ENCODE data around the gene KRTAP23-1.

KRTAP23-1 gene, protein sequence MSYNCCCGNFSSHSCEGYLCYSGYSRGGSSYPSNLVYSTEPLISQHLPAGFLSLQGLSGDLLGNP

GRCh38 chr21:30348506-30348905 lies at the start of gene KRTAP23-1:
KRTAP23-1 (minus strand) TSS chr21:30348606; CDS start chr21:30348606, 0 bp downstream.
- no peak for DNase-seq (ENCODE audit: low read depth in 2 of 2)

- DNase-seq (ENCODE audit: low read depth in 2 of 2): no peak
These were observed 47.3 kb upstream of the KRTAP23-1 start, which contains the start of gene KRTAP13-1 for GRCh38 chr21:30395731-30396130. KRTAP13-1 (plus strand) TSS chr21:30396031; CDS start chr21:30396087, 56 bp downstream.

GRCh38 chr21:30391492-30392025 lies 43.2 kb upstream of the KRTAP23-1 start:
- no peak for DNase-seq (ENCODE audit: low read depth in 2 of 2)

- no peak for DNase-seq (ENCODE audit: low read depth in 2 of 2)
These were observed 33.8 kb upstream of the KRTAP23-1 start for GRCh38 chr21:30382201-30382600.

- DNase-seq (ENCODE audit: low read depth in 2 of 2): no peak
These were observed 23.8 kb upstream of the KRTAP23-1 start, which contains the start of gene KRTAP13-2 for GRCh38 chr21:30372139-30372770. KRTAP13-2 (minus strand) TSS chr21:30372271; CDS start chr21:30372213, 58 bp downstream.

GRCh38 chr21:30355906-30356305 lies 7.5 kb upstream of the KRTAP23-1 start:
- no peak for DNase-seq (ENCODE audit: low read depth in 2 of 2)

DNA sequence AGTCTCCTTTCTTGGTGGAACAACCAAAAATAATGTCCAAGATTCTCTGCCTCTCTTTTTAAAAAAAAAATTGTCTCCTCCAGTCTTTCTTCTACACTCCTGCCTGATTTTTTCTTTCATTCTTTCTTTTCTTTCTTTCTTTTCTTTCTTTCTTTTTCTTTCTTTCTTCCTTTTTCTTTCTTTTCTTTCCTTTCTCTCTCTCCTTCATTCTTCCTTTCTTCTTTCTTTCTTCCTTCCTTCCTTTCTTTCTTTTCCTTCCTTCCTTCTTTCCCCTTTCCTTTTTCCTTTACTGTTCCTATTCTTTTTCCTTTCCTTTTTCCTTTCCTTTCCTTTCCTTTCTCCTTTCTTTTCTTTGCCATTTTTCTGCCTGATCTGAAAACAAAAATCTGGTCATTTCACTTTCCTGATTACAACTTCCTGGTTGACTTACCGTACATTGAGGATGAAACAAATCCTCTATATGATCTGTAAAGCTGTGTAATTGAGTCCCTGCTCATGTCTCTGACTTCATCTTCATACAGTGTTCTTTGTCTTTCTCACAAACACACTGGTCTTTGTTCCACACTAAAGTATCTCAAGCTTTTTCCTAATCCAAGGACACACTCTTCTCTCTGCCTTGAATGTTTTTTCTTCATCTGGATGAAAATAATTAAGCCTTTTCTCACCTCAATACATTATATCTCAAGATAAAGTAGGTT lies 6.1 kb upstream of the KRTAP23-1 start:
- no peak for DNase-seq (ENCODE audit: low read depth in 2 of 2)

DNA sequence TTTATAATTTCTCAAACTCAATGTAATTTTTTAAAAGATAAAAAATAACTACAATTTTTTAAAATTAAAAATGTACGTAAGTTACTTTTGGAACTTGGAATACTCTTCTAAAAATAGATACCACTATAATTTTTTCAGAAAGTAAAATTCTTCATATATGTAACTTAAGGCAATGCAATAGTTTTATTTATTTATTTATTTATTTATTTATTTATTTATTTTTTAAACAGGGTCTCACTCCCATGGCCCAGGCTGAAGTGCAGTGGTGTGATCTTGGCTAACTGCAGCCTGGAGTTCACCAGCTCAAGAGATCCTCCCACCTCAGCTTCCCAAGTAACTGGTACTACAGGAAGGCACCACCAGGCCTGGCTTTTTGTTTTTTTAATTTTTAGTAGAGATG lies 3.1 kb upstream of the KRTAP23-1 start:
- DNase-seq (ENCODE audit: low read depth in 2 of 2): no peak

- DNase-seq (ENCODE audit: low read depth in 2 of 2): no peak
These were observed 1.2 kb upstream of the KRTAP23-1 start for GRCh38 chr21:30349572-30349971.

- no peak for DNase-seq (ENCODE audit: low read depth in 2 of 2)
These were observed 3.4 kb downstream of the KRTAP23-1 start for GRCh38 chr21:30345014-30345413.

GRCh38 chr21:30340714-30341573 lies 7.5 kb downstream of the KRTAP23-1 start:
- peak in 1 of 2 donors; percentile 1 for DNase-seq (ENCODE audit: low read depth in 2 of 2)

- no peak for DNase-seq (ENCODE audit: low read depth in 2 of 2)
These were observed 9.7 kb downstream of the KRTAP23-1 start for GRCh38 chr21:30338717-30339116.

DNA sequence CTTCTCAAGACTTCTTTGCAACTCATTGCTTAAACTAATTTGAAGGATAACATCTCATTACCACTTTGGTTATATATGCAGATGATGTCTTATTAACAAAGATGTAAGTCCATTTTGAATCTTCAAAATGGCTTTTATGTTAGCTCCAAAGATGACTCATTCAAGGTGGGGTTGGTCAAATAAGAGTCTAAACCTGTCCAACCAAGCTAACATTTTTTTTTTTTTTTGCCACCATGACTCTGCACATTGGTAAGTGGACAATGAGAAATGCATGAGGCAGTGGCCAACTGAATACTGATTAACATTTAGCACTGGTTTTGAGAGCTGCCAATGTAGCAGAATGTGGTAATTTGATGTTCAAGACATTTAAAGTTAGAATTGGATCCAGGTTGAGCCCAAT lies 10.6 kb downstream of the KRTAP23-1 start:
- DNase-seq (ENCODE audit: low read depth in 2 of 2): no peak

DNA sequence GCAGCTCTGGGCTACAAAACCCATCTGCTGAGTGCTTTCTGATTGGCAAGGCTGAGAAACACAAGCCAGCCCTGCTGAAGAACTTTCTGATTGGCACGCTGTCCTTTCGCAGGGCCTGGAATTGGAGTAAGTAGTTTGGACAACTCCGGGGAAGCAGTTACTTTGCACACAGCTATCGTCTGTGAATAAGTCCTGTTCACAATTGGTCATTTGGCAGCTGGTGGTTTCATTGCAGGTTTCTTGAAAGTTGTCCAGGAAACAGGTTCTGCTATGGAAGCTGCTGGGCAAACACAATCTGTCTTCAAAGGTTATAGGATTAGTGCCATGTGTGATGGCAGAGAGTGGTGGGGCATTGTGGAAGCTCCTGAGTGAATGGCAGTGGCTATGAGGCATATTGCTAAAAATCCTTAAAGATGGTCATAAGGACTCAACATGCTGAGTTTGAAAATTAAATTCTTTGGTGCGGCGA lies 11.1 kb downstream of the KRTAP23-1 start, which contains the start of gene KRTAP27-1:
KRTAP27-1 (minus strand) TSS at position 419 of the 469 bp plus-strand sequence; CDS start at position 393, 26 bp downstream.
- DNase-seq (ENCODE audit: low read depth in 2 of 2): no peak

DNA sequence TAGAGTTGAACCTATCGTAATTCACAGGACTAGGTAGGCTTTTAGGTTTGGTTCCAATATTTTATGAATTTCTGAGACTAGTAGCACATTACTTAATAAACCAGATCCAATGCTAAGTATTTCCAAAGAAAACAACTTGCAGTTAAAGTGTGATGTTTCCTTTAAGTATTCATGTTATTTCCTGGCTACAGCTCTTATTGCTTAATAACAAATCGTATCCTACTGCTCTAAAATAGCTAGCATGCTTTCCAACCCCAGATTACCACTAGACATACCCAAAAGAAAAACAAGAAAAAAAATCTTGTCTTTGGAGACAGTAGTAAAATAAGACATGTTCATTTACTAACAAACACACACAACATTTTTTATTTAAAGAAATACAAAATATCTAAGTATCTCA lies 11.8 kb downstream of the KRTAP23-1 start:
- DNase-seq (ENCODE audit: low read depth in 2 of 2): no peak

DNA sequence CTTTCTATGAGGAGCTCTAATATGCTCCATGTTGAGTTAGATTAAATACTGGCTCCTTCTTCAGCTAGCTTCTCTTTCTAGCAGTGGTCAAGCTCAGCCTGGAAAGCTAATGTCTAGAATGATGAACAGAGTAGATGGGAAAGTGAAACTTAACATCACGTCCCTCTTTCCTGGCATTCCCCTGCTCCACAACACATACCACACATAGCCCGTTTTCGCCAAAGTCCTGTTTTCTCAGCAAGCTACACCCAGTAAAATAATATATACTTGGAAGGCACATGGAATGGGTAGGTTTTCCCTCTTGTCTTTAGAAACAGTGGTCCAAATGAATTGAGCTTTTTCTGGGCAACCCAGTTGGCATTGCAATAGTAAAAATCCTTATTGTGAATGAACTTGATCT lies 14.7 kb downstream of the KRTAP23-1 start:
- DNase-seq (ENCODE audit: low read depth in 2 of 2): no peak

- DNase-seq (ENCODE audit: low read depth in 2 of 2): no peak
These were observed 15.7 kb downstream of the KRTAP23-1 start for GRCh38 chr21:30332681-30333080.

DNA sequence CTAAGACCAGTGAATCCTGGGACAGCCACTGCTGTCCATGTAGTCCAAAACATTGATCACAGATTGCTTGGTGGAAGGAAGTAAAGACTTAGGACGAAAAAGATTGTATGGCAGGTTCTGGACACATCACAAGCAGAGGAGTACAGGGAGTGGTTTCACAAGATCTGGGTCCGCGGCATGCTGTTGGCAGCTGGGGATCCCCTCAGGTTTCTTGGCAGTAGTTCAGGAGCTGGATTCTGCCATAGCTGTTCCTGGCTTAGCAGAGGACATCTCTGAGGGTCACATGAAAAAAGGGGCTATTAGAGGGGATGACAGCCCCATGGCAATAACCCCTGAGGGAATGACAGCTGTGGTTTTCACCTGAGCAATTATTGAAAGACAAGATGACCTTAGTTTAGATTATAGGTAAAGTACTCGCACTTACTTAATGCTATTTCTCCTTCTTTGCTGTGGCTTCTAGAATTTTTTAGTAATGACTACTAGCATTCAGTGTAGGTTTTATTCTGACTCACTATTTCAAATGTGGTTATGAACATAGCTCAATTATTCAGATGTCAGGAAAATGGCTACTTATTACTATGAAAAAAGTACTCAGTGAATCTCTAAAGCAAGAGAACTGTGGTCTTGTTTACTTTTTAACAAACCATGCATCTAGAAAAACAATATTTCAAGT lies 19.1 kb downstream of the KRTAP23-1 start:
- no peak for DNase-seq (ENCODE audit: low read depth in 2 of 2)

- DNase-seq (ENCODE audit: low read depth in 2 of 2): no peak
These were observed 22.0 kb downstream of the KRTAP23-1 start for GRCh38 chr21:30326390-30326789.

- no peak for DNase-seq (ENCODE audit: low read depth in 2 of 2)
These were observed 28.2 kb downstream of the KRTAP23-1 start, which contains the start of gene KRTAP26-1 for GRCh38 chr21:30320215-30320614. KRTAP26-1 (minus strand) TSS chr21:30320315; CDS start chr21:30320035, 280 bp downstream.

DNA sequence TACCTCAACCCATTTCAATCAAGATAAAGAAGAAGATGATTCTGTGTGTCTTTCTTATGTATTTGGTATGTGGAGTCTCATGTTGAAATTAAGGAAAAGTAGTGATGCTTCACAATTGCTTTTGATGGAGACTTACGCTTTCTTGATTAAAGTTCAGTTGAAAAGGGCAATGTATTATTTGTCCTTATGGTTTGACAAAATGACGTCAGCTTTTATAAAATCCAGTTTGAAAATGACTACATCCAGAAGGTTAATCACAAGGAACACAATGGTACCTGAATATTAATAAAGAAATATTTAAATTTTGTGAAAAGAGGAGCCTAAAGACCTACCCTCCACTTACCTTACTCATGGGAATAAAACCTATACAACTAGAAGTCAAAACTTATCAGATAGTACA lies 32.7 kb downstream of the KRTAP23-1 start:
- no peak for DNase-seq (ENCODE audit: low read depth in 2 of 2)
